HG02970 (cell line): ENCODE results near the gene ENAH.

Experiments used
- ATAC-seq: cut with Tn5 transposase; IDR thresholded peaks from one replicate; pipeline ENCODE4 v1.9.1; 2021; ENCODE audit warnings: mild to moderate bottlenecking, moderate library complexity, moderate number of reproducible peaks; ENCODE audit not compliant: unreplicated experiment, low FRiP score

The ENAH gene

DNA sequence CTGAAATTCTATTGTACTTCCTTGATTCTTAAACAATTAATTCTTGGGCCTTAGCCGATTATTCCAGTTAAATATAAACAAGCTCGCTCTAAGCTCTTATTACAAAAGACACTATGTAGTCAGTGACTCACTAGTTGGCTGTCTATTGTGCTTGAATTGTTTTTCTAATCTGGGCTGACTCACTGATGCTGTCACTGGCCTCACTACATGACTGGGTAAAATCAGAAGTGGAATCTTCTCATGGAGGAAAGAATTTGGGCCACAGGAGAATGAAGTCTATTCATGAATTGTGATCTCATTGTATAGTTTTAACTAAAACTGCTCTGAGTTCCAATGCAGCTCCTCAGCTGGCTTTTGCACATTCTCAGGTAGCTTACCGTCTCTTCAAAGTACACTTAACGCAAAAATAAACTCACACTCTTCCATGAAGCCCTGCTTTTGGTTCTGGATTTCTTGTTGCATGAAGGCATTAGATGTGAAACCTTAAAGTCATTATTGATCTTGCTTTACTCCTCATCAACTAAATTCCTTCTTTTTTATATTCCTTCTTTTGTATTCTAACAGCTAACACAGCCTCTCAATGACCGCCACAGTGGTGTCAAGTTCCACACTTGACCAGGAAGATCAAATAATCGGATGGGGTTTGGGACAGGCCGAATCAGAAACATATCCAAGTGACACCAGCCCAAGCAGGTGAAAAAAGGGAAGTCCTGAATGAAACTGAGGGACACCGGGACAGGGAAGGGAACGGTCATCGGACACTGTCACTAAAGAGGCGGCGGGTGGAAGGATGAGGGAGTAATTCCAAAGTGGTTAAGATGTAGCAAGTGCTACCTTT lies 144.2 kb downstream of the ENAH start:
- no peak for ATAC-seq

- ATAC-seq = no peak
Observed at GRCh38 chr1:225506727-225507126, 146.2 kb downstream of the ENAH start.

- ATAC-seq = no peak
Observed at GRCh38 chr1:225504776-225505175, 148.1 kb downstream of the ENAH start.

- no peak for ATAC-seq
Observed at GRCh38 chr1:225500624-225501192, 152.2 kb downstream of the ENAH start.

DNA sequence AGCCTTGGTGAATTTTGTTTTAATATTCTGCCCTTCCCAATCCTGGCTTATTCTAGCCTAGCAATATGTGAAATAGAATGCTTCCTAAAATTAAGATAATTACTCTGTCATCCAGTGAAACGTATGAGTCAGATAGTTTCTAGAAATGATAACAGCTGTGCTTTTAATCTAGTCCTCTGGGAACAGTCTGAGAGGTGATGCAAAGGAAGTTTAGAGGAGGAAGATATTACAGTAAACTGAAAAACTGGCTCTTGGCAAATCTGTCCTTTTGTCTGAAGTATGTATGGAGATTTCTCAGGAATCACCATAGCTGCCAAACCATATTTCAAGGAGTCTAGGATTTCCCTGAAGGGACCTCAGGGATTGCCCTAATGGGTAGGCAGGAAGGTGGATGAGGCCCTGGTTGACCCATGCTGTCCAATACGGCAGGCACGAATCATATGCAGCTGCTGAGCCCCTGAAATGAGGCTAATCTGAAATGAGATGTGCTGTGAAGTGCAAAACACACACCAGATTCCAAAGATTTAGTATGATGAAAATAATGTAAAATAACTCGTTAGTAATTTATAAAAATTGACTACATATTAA lies 154.3 kb downstream of the ENAH start:
- no peak for ATAC-seq

DNA sequence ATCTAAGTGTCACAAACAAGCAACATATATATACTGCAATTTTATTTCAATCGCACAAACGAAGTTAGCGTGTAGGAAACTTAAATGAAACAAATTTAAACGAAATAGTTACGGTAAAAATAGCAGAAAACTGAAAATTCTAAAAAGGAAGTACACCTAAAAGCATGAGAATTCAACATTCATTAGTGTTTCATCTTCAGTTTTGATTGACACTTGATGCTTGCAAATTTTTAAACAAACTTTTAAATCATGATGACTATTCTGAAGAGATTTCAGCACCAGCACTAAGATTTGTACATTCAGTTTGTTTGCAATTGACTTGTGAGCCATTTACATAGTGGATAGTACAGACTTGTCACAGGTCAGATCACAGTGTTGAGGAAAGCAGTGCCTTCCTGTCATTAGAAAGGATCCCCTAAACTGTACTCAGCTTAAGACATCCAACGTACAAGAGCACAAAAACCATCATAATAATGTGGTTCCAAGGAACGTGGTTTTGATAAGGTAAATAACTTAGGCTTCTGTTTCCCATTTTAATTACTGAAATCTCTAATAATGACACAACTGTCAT lies 158.0 kb downstream of the ENAH start:
- ATAC-seq = no peak

DNA sequence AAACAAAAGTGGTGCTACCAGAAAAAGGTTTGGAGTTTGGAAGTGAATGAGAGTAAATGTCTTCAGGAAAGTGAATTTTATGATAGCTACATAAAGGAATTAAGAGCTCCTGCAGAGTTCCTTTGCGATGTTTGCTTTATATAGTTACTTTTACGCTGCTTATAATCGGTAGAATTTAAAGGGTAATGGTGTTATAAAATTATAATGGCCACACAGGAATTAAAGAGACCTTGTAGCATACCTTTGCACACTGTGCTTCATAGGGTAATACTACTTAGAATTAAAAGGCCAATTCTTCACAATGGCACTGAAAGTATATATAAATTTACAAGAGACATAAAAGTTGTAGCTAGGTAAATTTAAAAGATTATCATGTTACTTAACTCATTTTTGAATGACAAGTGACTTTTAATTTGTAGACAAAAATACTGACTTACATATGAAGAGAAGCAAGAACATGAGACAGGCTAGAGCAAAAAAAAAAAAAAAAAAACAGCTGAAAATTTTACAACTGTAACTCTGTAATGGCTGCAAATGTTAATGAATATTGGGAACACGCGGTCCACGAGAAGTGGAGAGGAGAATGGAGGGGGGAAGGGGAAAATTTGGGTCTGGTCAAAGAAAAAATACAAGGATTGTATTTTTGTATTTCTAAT lies 159.2 kb downstream of the ENAH start:
- no peak for ATAC-seq

GRCh38 chr1:225488676-225489075 lies 164.2 kb downstream of the ENAH start:
- no peak for ATAC-seq

- no peak for ATAC-seq
Observed at GRCh38 chr1:225486856-225487255, 166.1 kb downstream of the ENAH start.

DNA sequence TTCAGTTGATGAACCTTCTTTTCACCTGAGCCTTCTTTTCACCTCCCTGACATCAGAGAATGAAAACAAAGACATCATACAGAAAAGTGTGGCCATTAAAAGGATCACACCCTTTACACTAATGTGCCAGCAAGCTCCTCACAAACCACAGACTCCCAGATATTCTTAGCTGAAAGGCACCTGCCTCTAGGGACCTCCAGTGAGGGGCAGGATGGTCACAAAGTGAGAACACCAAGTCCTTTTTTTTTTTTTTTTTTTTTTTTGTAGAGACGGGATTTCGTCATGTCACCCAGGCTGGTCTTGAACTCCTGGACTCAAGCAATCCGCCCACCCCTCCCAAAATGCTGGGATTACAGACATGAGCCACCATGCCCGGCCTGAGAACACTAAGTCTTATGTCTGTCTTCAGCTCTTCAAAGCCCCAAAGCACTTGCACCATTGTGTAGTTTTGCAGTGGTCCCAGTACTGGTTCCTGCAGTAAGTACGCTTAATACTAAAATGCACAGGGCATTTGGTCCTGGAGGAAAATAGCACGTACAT lies 166.9 kb downstream of the ENAH start:
- no peak for ATAC-seq

DNA sequence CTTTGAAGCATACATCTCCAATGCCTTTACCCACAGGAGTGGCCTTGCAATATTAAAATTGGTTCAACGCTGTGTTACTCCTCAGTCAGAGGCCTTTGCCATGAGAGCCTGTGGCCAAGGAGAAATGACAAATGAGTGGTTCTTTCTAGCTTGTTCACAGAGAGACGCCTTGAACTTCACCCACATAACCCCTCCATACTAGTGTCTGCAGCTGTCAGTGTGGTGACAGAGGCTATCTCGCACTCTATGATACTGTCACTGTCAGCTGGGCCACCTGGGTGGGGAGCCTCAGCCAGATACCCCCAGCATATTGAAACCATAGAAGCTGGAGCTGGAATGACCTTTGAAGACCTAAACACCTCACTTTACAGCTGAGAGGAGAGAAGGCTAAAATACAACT lies 167.7 kb downstream of the ENAH start:
- no peak for ATAC-seq

DNA sequence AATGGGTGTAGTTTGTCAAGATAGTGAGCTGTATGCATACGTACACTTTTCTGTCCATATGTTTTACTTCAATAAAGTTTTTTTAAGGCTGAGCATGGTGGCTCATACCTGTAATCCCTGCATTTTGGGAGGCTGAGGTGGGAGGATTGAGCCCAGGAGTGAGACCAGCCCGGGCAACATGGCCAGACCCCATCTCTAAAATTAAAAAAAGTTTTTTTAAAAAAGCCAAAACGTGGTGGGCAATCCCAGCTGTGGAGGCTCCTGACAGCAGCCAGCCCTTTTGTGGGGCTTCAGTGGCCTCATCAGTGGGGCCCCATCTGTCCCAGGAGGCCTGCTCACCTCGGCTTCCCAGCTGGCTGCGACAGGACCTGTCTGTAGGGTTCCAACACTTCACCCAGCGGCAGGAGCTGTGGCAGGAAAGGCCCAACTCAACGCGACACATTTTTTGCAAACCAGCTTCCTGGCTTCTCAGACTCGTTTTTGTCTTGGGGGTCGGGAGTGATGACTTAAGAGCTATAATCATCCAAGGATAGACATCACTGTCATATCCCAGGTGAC lies 168.2 kb downstream of the ENAH start:
- no peak for ATAC-seq

GRCh38 chr1:225483818-225484656 lies 168.9 kb downstream of the ENAH start:
- no peak for ATAC-seq

GRCh38 chr1:225482421-225482950 lies 170.4 kb downstream of the ENAH start:
- no peak for ATAC-seq

- no peak for ATAC-seq
Observed at GRCh38 chr1:225481738-225482137, 171.2 kb downstream of the ENAH start.

DNA sequence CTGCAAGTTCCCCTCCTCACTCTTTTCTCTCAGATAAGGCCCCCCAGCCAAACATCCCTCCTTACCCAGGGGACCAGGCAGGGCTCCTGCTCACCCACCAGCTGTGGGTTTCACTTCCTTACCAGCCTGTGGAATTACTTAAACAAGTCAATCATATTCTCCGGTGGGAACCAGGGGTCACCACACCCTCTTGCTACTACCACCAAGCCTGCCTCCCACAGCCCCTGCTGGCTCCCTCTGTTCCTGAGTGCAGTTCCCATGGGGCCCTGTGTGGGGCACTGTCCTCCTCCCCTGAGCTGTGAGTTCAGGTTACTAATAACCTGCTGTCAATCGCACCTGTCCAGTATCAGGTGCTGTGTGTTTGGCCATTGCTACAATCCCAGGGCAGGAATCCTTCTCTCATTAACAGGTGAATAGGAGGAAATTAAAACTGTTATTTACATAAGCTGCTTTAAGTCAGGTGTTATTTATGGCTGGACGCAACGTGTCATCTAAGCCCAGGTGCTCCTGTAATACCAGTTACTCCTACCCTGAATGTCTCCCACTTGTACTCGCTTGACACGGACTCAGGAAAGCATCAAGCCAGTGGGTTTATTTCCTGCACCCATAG lies 172.0 kb downstream of the ENAH start:
- no peak for ATAC-seq

- no peak for ATAC-seq
Observed at GRCh38 chr1:225479996-225480720, 172.8 kb downstream of the ENAH start.

DNA sequence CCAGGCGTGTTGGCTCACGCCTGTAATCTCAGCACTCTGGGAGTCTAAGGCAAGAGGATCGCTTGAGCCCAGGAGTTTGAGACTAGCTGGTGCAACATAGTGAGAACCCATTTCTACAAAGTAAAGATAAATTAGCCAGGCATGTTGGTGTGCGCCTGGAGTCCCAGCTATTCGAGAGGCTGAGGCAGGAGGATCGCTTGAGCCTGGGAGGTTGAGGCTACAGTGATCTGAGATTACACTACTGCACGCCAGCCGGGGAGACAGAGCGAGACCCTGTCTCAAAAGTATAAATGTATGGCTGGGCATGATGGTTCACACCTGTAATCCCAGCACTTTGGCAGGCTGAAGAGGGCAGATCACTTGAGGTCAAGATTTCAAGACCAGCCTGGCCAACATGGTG lies 173.6 kb downstream of the ENAH start:
- ATAC-seq = no peak
